Aorta (tissue), 5 donors: ENCODE measurements around the gene CYTH4. TPM values are rescaled to one million over a fixed set of nuclear protein-coding genes. Genes with fewer than 3 reads are reported as not detected.

ENCODE experiments used
- ATAC-seq: fragments of 200-7000 bp; cut with Tn5 transposase; one replicate; pipeline ENCODE4 v1.9.1; 2022; ENCODE audit warnings: moderate library complexity; ENCODE audit not compliant: low FRiP score
- DNase-seq, 2 donors: peaks; one replicate each; pipeline ENCODE4 v3.0.0-alpha.2; 2020
- H3K27ac ChIP-seq, 2 donors: one replicate each; pipeline ENCODE4 v1.5.1; 2013; ENCODE audit warnings: low read length in 2 of 2, mild to moderate bottlenecking in 2 of 2, moderate library complexity in 2 of 2, control low read depth in 1 of 2, inconsistent platforms in 1 of 2, low read depth in 1 of 2
- H3K27me3 ChIP-seq, 2 donors: one replicate each; pipeline ENCODE4 v1.6.1; 2013; ENCODE audit warnings: control low read depth in 1 of 2, low read length in 1 of 2, mild to moderate bottlenecking in 1 of 2, moderate library complexity in 1 of 2; ENCODE audit not compliant: insufficient read depth in 2 of 2, control insufficient read depth in 1 of 2
- H3K36me3 ChIP-seq, 2 donors: one replicate each; pipeline ENCODE4 v1.6.1; 2013; ENCODE audit warnings: control low read depth in 1 of 2, low read length in 1 of 2, mild to moderate bottlenecking in 1 of 2; ENCODE audit not compliant: insufficient read depth in 2 of 2, control insufficient read depth in 1 of 2
- H3K4me1 ChIP-seq, 2 donors: one replicate each; pipeline ENCODE4 v1.6.1; 2013; ENCODE audit warnings: low read length in 2 of 2, control low read depth in 1 of 2, mild to moderate bottlenecking in 1 of 2, moderate library complexity in 1 of 2; ENCODE audit not compliant: insufficient read depth in 2 of 2, control insufficient read depth in 1 of 2
- H3K4me3 ChIP-seq, 2 donors: one replicate each; pipeline ENCODE4 v1.5.1; 2013; ENCODE audit warnings: low read length in 2 of 2, control low read depth in 1 of 2, mild to moderate bottlenecking in 1 of 2
- H3K9me3 ChIP-seq: one replicate; pipeline ENCODE4 v1.6.1; 2013; ENCODE audit warnings: mild to moderate bottlenecking, low read length; ENCODE audit not compliant: control insufficient read depth
- WGBS, 2 donors: extraction: QIAGEN DNeasy Blood & Tissue Kit; methylation state at CpG; one replicate each; pipeline ENCODE4 v1.1.7; 2013; 5-methylcytosine and 5-hydroxymethylcytosine counted together
- intact Hi-C, 2 donors: fragments of 100-400 bp; cut with DNase I; formaldehyde crosslinking; loops; one replicate each; pipeline versions ENCODE4 v1.14.2 to v1.15.0; 2022
- polyA plus RNA-seq, 2 donors: library from polyadenylated mRNA; stranded (reverse); fragments of 200-250 nt; gene quantifications; one replicate each; pipeline ENCODE4 v1.2.3, GENCODE V29; 2013
- total RNA-seq, 2 donors: library from RNA; stranded (reverse); fragmentation: NEBNext Ultra II Directional; extraction: Animal tissue kit (Norgen Biotek cat#: 25700); gene quantifications; one replicate each; pipeline ENCODE4 v1.2.1, GENCODE V29; 2021
- donor health status: healthy with polysubstance abuse.
- donor health status: Bipolar disorder and iron deficiency.
- donor health status: DM: no; HTN: no; CAD: no.
- donor health status: DM: no; HTN: no; CAD: no.
- donor health status: DM: yes; HTN: yes; CAD: no.

The CYTH4 gene
- total and polyA plus RNA-seq, 4 donors = 4.5 to 68.7 (median 22.0) TPM

DNA sequence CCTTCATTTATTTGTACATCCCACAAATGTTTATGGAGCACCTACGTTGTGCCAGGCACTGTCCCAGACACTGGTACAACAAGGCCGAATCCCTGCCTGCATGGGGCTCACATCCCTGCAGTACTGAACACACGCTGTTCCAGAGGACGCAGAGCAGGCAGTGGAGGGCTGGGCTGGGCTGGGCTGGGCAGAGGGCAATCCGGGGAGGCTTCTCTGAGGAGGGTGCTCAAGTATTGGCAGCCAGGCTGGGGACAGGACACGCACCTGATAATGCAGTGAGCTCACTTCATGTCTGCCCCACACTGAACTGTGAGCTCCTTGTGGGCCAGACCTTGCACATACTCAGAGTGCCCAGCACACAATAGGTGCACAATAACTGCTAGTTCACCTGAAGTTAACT is 34.1 kb downstream of the CYTH4 start:
- ATAC-seq (no peak), DNase-seq (no peak)
- Histone ChIP-seq H3K36me3 (no peaks in the 10 kb centered on the region), H3K9me3 (no peaks in the 10 kb centered on the region), H3K27me3 (no peaks in the 10 kb centered on the region), H3K27ac (no peak overlapping the region), H3K4me3 (no peak overlapping the region), H3K4me1 (no peaks in the 10 kb centered on the region)
- WGBS, 2 donors = 77 to 82% methylated on average over 6 of the region's 6 CpGs
- intact Hi-C loops = loop anchor here in 1 of 2 donors (2.0 kb wide), 1 partner anchor 140 kb away; no protein-coding TSS in a partner anchor

DNA sequence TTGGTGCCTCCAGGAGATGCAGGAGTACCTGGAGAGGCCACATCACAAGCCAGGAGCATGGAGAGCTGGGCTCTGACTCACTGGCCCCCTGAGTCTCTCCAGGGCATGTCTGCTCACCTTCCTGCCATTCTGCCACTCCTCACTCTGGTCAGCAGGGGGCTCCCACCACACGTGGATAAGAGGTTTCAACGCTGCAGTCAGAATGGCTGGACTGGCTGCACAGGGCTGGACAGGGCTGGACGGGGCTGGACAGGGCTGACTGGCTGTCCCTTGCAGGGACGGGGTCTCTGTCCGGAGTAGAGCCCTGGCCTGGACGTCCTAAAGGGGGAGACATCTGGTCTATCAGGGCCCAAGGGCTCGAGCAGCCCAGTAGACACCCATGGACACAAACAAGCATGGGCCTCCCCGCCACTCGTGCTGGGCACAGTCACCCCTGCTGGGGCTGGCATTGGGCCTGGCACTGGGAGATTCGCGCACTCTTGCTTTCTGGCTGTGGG is 34.6 kb downstream of the CYTH4 start:
- H3K9me3 ChIP-seq = no peaks in the 10 kb centered on the region
- no peaks in the 10 kb centered on the region for H3K27me3 ChIP-seq
- peak; percentile 84 for DNase-seq
- WGBS, 2 donors = 24 to 27% methylated on average over 9 to 11 of the region's 11 CpGs
- intact Hi-C loops = loop anchor here in 1 of 2 donors (2.0 kb wide), 1 partner anchor 140 kb away; no protein-coding TSS in a partner anchor
- H3K4me1 ChIP-seq = no peaks in the 10 kb centered on the region
- H3K4me3 ChIP-seq = no peak overlapping the region
- no peaks in the 10 kb centered on the region for H3K36me3 ChIP-seq
- ATAC-seq = peak; percentile 81
- no peak overlapping the region for H3K27ac ChIP-seq

DNA sequence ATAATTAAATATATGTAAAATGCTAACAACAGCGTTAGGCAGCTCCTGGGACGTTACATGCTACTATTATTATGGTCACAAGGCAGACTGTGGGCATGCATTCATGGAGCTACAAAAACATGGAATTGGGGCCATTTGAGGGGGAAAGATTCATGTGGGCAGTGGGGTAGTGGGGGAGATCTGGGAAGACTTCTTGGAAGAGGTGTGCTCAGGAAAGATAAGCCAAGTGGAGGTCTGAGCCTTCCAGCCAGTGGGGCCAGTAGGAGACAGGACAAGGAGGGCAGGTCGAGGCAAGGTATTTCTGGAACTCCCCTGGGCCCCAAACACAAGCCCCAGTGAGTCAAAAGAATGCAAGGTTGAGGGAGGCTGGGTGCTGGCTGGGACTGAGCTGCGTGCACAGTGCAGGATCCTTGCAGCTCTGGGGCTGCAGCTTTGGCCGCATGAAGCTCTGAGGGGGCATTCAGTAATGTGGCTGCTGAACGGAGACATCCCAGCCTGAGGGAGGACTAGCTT is 35.4 kb downstream of the CYTH4 start:
- DNase-seq (no peak), ATAC-seq (no peak)
- H3K4me3 ChIP-seq = no peak overlapping the region
- WGBS, 2 donors = 75 to 84% methylated on average over 6 of the region's 6 CpGs
- intact Hi-C loops = loop anchor here in 1 of 2 donors (2.0 kb wide), 1 partner anchor 139 kb away; no protein-coding TSS in a partner anchor
- no peaks in the 10 kb centered on the region for H3K9me3 ChIP-seq
- H3K27me3 ChIP-seq = no peaks in the 10 kb centered on the region
- no peaks in the 10 kb centered on the region for H3K36me3 ChIP-seq
- no peaks in the 10 kb centered on the region for H3K4me1 ChIP-seq
- no peak overlapping the region for H3K27ac ChIP-seq

DNA sequence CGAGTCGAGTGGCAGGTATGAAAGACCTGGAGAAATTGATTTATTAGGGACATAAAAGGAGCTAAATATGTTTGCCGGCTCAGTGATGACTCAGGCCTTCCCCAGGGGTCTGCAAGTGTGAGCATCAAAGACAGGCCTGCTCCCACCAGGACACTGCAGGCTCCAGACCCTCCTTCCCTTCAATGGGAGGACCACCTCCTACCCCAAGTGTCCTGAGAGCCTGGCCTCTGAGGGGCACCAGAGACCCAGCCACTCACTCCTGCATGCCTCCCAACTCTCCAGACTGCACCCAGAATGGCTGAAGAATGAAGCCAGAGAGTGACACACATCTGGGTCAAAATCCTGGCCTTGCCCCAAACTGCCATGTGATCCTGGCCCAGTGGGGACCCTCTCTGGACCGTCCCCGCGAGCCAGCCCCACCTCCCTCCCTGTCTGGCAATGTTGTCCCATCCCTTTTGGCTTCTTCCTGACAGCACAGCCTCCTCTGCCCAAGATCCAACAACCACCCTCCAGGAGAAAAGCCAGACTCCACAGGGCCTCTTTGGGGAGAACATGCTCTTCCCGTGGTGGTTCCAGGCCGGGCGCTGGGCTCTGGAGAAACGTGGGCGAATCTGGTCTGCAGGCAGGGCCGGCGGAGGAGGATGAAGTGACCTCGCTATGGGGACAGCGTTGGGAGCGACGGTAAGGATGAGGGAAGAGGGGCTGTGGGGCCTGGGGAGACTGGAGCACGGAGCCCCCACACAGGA is 36.2 kb downstream of the CYTH4 start:
- H3K36me3 ChIP-seq = no peaks in the 10 kb centered on the region
- no peaks in the 10 kb centered on the region for H3K27me3 ChIP-seq
- DNase-seq (no peak), ATAC-seq (no peak)
- intact Hi-C loops = no loop called here
- no peaks in the 10 kb centered on the region for H3K4me1 ChIP-seq
- H3K9me3 ChIP-seq = no peaks in the 10 kb centered on the region
- H3K27ac ChIP-seq = no peak overlapping the region
- no peak overlapping the region for H3K4me3 ChIP-seq
- 51 to 60% methylated on average over 18 of the region's 18 CpGs for WGBS, 2 donors

DNA sequence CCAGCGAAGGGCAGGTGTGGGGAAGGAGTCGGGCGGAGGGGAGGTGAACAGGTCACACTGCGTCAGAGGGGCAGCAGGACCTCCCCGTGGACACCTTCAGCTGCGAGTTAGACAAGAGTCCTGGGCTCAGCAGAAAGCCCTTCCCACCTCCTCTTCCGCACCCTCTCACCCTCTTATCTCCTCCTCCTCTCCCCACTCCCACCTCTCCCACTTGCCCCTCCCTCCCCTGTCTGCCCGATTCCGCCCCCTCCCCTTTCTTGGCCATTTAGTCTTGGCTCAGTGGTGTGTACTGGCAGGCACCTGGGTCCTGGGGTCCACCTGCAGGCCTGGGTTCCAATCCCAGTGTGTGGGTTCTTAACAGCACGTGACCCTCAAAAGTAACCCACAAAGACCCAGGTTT is 37.2 kb downstream of the CYTH4 start:
- DNase-seq (no peak), ATAC-seq (no peak)
- Histone ChIP-seq H3K36me3 (no peaks in the 10 kb centered on the region), H3K4me1 (no peaks in the 10 kb centered on the region), H3K4me3 (no peak overlapping the region), H3K9me3 (no peaks in the 10 kb centered on the region), H3K27me3 (no peaks in the 10 kb centered on the region), H3K27ac (no peak overlapping the region)
- intact Hi-C loops = no loop called here
- WGBS, 2 donors = 68 to 73% methylated on average over 7 to 10 of the region's 10 CpGs

DNA sequence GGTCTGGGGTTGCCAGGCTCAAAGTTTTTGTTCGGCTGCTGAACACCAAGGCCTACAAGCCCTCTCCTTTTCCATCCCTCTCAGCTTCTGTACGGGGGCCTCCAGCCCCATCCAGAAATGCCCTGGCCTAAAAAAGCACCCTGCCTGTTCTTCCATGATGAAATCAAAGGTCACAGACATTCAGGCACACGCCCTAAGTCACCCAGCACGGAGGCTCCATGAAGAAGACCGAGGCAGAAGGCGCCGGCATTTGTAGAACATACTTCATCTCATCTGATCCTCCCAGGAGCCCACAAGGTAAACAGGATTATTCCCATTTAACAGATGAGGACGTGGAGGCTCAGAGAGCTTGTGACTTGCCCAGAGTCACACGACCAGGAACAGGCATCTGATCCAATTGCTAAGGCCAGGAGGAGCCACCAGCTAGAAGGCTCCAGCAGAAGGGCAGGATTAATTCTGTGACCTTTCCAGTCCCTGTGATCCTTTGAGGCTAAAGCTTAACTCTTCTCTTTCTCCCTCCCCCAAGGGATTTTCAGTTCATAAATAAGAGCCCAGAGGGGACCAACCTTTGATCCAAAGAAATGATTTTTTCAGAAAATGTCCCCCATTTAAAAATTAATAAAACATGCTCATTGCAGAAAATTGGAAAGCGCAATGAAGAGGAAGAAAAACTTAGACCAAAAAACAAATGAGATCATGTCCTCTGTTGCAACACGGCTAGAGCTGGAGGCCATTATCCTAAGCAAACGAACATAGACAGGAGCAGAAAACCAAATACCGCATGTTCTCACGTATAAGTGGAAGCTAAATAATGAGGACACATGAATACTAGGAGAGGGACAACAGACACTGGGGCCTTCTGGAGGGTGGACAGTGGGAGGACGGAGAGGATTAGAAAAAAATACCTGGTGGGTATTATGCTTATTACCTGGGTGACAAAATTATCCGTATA is 38.7 kb downstream of the CYTH4 start:
- DNase-seq = no peak
- WGBS, 2 donors = 74 to 78% methylated on average over 16 of the region's 16 CpGs

DNA sequence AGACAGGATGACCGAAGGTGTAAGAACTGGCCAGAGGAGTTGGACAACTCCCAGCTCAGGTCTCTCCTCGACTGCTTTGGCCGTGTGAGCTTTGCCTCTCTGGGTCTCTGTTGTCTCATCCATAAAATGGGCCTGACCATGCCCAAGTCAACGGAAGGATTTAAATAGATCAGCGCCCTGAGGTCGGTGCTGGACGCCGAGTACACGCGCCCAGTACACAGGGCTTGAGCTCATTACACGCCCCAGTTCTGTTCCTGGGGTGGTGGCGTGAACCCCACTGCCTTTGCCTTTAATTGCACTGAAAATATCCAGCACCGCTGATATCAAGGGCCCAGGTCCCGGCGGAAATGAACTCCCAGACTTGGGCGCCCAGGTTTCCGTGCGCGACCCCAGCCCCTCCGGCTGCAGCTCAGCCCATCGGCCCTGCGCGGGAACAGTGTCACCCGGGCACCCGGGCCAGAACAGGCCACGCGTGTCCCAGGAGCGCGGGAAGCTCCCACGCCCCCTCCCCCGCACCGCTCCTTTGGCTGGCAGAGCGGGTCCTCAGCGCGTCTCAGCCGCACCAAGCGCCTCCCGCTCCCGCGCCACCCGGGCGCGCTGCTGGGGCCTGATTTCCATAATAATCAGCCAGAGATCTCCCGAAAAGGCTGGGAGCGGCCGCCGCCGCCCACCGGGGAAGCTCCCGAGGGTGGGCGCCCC is 42.2 kb downstream of the CYTH4 start:
- intact Hi-C loops = no loop called here
- 6% methylated on average over 45 to 51 of the region's 51 CpGs for WGBS, 2 donors

More for the DNA sequence above, 38.7 kb downstream of the CYTH4 start:
- no peaks in the 10 kb centered on the region for H3K27me3 ChIP-seq
- intact Hi-C loops = no loop called here
- no peak overlapping the region for H3K27ac ChIP-seq
- H3K36me3 ChIP-seq = no peaks in the 10 kb centered on the region
- H3K4me1 ChIP-seq = no peaks in the 10 kb centered on the region
- no peak for ATAC-seq
- no peak overlapping the region for H3K4me3 ChIP-seq
- no peaks in the 10 kb centered on the region for H3K9me3 ChIP-seq

DNA sequence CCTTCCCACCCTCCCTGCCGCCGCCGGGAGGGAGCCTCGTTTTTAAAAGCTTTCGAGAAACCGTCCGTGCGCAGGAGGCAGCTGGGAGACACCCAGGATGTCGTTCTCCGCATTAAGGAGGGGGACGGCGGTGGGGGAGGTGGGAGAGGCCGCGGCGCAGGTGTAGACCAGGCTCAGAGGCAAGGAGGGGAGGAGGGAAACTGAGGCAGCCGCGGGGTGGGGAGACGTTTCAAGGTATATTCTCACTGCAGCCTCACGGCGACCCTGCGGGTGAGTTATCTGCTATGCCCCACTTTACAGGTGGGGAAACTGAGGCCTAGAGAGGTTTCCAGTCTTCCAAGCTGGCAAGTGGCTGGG is 42.7 kb downstream of the CYTH4 start:
- no peaks in the 10 kb centered on the region for H3K27me3 ChIP-seq
- no peaks in the 10 kb centered on the region for H3K9me3 ChIP-seq
- DNase-seq (no peak), ATAC-seq (no peak)
- H3K4me1 ChIP-seq = no peaks in the 10 kb centered on the region
- intact Hi-C loops = no loop called here
- no peak overlapping the region for H3K4me3 ChIP-seq
- no peaks in the 10 kb centered on the region for H3K36me3 ChIP-seq
- no peak overlapping the region for H3K27ac ChIP-seq
- 2 to 3% methylated on average over 21 of the region's 21 CpGs for WGBS, 2 donors

More for the DNA sequence above, 42.2 kb downstream of the CYTH4 start:
- DNase-seq (no peak), ATAC-seq (no peak)
- Histone ChIP-seq H3K9me3 (no peaks in the 10 kb centered on the region), H3K36me3 (no peaks in the 10 kb centered on the region), H3K4me1 (no peaks in the 10 kb centered on the region), H3K4me3 (no peak overlapping the region), H3K27ac (no peak overlapping the region), H3K27me3 (no peaks in the 10 kb centered on the region)
